Lung (tissue), 12 donors: ENCODE data around the gene PDAP1. TPM values are rescaled to one million over a fixed set of nuclear protein-coding genes. Genes with fewer than 3 reads are reported as not detected.

Experiments
- ATAC-seq: fragments of 200-7000 bp; cut with Tn5 transposase; one replicate; pipeline ENCODE4 v1.9.1; 2020; ENCODE audit warnings: moderate number of reproducible peaks; ENCODE audit not compliant: insufficient read depth, low FRiP score
- DNase-seq, 3 donors: peaks; one replicate each; pipeline ENCODE4 v3.0.0-alpha.2; 2013 to 2017
- H3K27ac ChIP-seq, 2 donors: one replicate each; pipeline ENCODE4 v1.5.1; 2013; ENCODE audit warnings: mild to moderate bottlenecking in 2 of 2, moderate library complexity in 2 of 2, control low read depth in 1 of 2, inconsistent platforms in 1 of 2, low read depth in 1 of 2, low read length in 1 of 2
- H3K27me3 ChIP-seq, 3 donors: one replicate each; pipeline ENCODE4 v1.5.1; 2013; ENCODE audit warnings: low read length in 2 of 3; ENCODE audit not compliant: control insufficient read depth in 3 of 3, insufficient read depth in 3 of 3
- H3K36me3 ChIP-seq, 4 donors: one replicate each; pipeline ENCODE4 v1.5.1; 2013; ENCODE audit warnings: low read length in 4 of 4, mild to moderate bottlenecking in 1 of 4, moderate library complexity in 1 of 4; ENCODE audit not compliant: control insufficient read depth in 4 of 4, insufficient read depth in 4 of 4
- H3K4me1 ChIP-seq, 5 donors: one replicate each; pipeline ENCODE4 v1.5.1; 2013; ENCODE audit warnings: low read length in 5 of 5, mild to moderate bottlenecking in 2 of 5, moderate library complexity in 1 of 5; ENCODE audit not compliant: control insufficient read depth in 5 of 5, insufficient read depth in 5 of 5
- H3K4me3 ChIP-seq: one replicate; pipeline ENCODE4 v1.5.1; 2013; ENCODE audit warnings: mild to moderate bottlenecking, control low read depth, moderate library complexity
- H3K9ac ChIP-seq, 2 donors: one replicate each; pipeline ENCODE4 v1.5.1; 2013; ENCODE audit warnings: low read length in 2 of 2, control low read depth in 1 of 2; ENCODE audit not compliant: insufficient read depth in 1 of 2
- H3K9me3 ChIP-seq, 4 donors: one replicate each; pipeline ENCODE4 v1.5.1; 2013; ENCODE audit warnings: low read length in 3 of 4, mild to moderate bottlenecking in 1 of 4, moderate library complexity in 1 of 4; ENCODE audit not compliant: control insufficient read depth in 4 of 4, insufficient read depth in 3 of 4
- CTCF ChIP-seq: IDR thresholded peaks from 2 replicates; pipeline ENCODE4 v1.5.1; 2012; ENCODE audit warnings: mild to moderate bottlenecking; ENCODE audit errors: control extremely low read depth, extremely low read depth
- WGBS, 2 donors: extraction: QIAGEN DNeasy Blood & Tissue Kit; methylation state at CpG; one replicate each; pipeline ENCODE4 v1.1.7; 2013; 5-methylcytosine and 5-hydroxymethylcytosine counted together
- polyA plus RNA-seq, 2 donors: library from polyadenylated mRNA; stranded (reverse); fragments of 200-250 nt; gene quantifications; one replicate each; pipeline ENCODE4 v1.2.1, GENCODE V29; 2013
- total RNA-seq, 2 donors: library from RNA; depleted of rRNA in 1 of 2; stranded (reverse); fragments of >200 nt in 1 of 2; gene quantifications; one replicate each; pipeline ENCODE4 v1.2.1, GENCODE V29; 2014 to 2021
- donor health status: control.
- donor health status: control.
- donor health status: Bipolar disorder and iron deficiency.
- donor health status: healthy.
- donor health status: DM: yes; HTN: yes; CAD: no.

The PDAP1 gene
- total and polyA plus RNA-seq, 4 donors, result 20.5 to 191 (median 113) TPM

- DNase-seq (no peak), ATAC-seq (no peak)
- WGBS, 2 donors, result 90% methylated on average over 8 of the region's 8 CpGs
- no peak overlapping the region for H3K9ac ChIP-seq
- peaks cover 2 to 63% (median 9%) of the 10 kb centered on the region in 4 donors for H3K36me3 ChIP-seq
- peak overlapping the region in 1 of 2 donors; percentile 67 for H3K27ac ChIP-seq
- no peak overlapping the region for H3K4me3 ChIP-seq
- peaks cover 2 to 15% (median 10%) of the 10 kb centered on the region in 5 donors for H3K4me1 ChIP-seq
- no peaks in the 10 kb centered on the region for H3K9me3 ChIP-seq
- H3K27me3 ChIP-seq, result no peaks in the 10 kb centered on the region
- TF ChIP-seq CTCF, result no peak
These were observed 16.4 kb downstream of the PDAP1 start for GRCh38 chr7:99392046-99392445.

GRCh38 chr7:99390941-99391602, 17.3 kb downstream of the PDAP1 start:
- Histone ChIP-seq H3K9me3 (no peaks in the 10 kb centered on the region), H3K4me3 (no peak overlapping the region), H3K9ac (no peak overlapping the region), H3K27me3 (no peaks in the 10 kb centered on the region), H3K36me3 (peaks cover 0 to 66% (median 8%) of the 10 kb centered on the region in 4 donors), H3K27ac (no peak overlapping the region), H3K4me1 (peaks cover 2 to 15% (median 10%) of the 10 kb centered on the region in 5 donors)
- DNase-seq (no peak), ATAC-seq (no peak)
- TF ChIP-seq CTCF, result no peak
- 90 to 94% methylated on average over 23 of the region's 23 CpGs for WGBS, 2 donors

- Histone ChIP-seq H3K27ac (no peak overlapping the region), H3K4me3 (no peak overlapping the region), H3K4me1 (peaks cover 2 to 15% (median 10%) of the 10 kb centered on the region in 5 donors), H3K9me3 (no peaks in the 10 kb centered on the region), H3K36me3 (peaks cover 0 to 62% (median 4%) of the 10 kb centered on the region in 4 donors), H3K9ac (no peak overlapping the region), H3K27me3 (no peaks in the 10 kb centered on the region)
- no peak for TF ChIP-seq CTCF
- no peak for ATAC-seq
- no peak for DNase-seq
- 94 to 96% methylated on average over 13 of the region's 13 CpGs for WGBS, 2 donors
These were observed 18.6 kb downstream of the PDAP1 start for GRCh38 chr7:99389772-99390171.
